Nucleus accumbens (tissue), 56 donors: ENCODE measurements around the gene OR10G8.
"Not testable (repeated sequence)": the region's sequence is repeated elsewhere in the genome, so short reads cannot be mapped to it uniquely, and the experiment has no call there.

Source experiments
- DNase-seq, 56 donors: peaks; one replicate each; lab custom pipeline; 2025; lab: John Stamatoyannopoulos, UW

OR10G8 gene

GRCh38 chr11:124026498-124026897, at the start of gene OR10G8:
OR10G8 (plus strand) TSS chr11:124026798; CDS start chr11:124029623, 2,825 bp downstream.
- DNase-seq = no peak

GRCh38 chr11:123977731-123978347, 48.8 kb upstream of the OR10G8 start, which contains the start of gene OR10S1:
OR10S1 (minus strand) TSS chr11:123977781; CDS start chr11:123977664, 117 bp downstream.
- no peak for DNase-seq

- no peak for DNase-seq
Observed at GRCh38 chr11:123979311-123979710, 47.3 kb upstream of the OR10G8 start.

GRCh38 chr11:123995119-123995518, 31.5 kb upstream of the OR10G8 start, which contains the start of gene OR10G6:
OR10G6 (minus strand) TSS chr11:123995161; CDS start chr11:123995161, 0 bp downstream.
- DNase-seq = no peak

- DNase-seq = no peak
Observed at GRCh38 chr11:124012697-124013096, 13.9 kb upstream of the OR10G8 start, which contains the start of gene OR10G4. OR10G4 (plus strand) TSS chr11:124012997; CDS start chr11:124015575, 2,578 bp downstream.

- not testable (repeated sequence) for DNase-seq
Observed at GRCh38 chr11:124015837-124016236, 10.8 kb upstream of the OR10G8 start.

- DNase-seq = no peak
Observed at GRCh38 chr11:124036666-124037065, 10.1 kb downstream of the OR10G8 start.

- DNase-seq = no peak
Observed at GRCh38 chr11:124039557-124039956, 13.0 kb downstream of the OR10G8 start.

GRCh38 chr11:124041254-124041653, 14.7 kb downstream of the OR10G8 start, which contains the start of gene OR10G7:
OR10G7 (minus strand) TSS chr11:124041325; CDS start chr11:124039001, 2,324 bp downstream.
- no peak for DNase-seq

- DNase-seq = no peak
Observed at GRCh38 chr11:124043420-124043819, 16.8 kb downstream of the OR10G8 start.

- DNase-seq = no peak
Observed at GRCh38 chr11:124050748-124051147, 24.1 kb downstream of the OR10G8 start.

- DNase-seq = no peak
Observed at GRCh38 chr11:124052966-124053365, 26.4 kb downstream of the OR10G8 start.

- DNase-seq = no peak
Observed at GRCh38 chr11:124068601-124069110, 42.1 kb downstream of the OR10G8 start.

- DNase-seq = peak in 18 of 56 donors; percentile 4 to 52 (median 14)
Observed at GRCh38 chr11:124069429-124070401, 43.1 kb downstream of the OR10G8 start.

- DNase-seq = peak in 41 of 56 donors; percentile 7 to 77 (median 55)
Observed at GRCh38 chr11:124070915-124071622, 44.5 kb downstream of the OR10G8 start.

- no peak for DNase-seq
Observed at GRCh38 chr11:124071623-124071948, 45.0 kb downstream of the OR10G8 start.

GRCh38 chr11:124072147-124072546, 45.5 kb downstream of the OR10G8 start:
- DNase-seq = no peak

GRCh38 chr11:124074554-124074953, 48.0 kb downstream of the OR10G8 start:
- no peak for DNase-seq

GRCh38 chr11:124075492-124075840, 48.9 kb downstream of the OR10G8 start:
- no peak for DNase-seq
